Measurements from ENCODE around the gene VPS35.

The VPS35 gene

GRCh38 chr16:46688654-46689364 lies at the start of gene VPS35:
Gene VPS35, minus strand, starts transcription at chr16:46689178. Its CDS starts 45 bp downstream, at chr16:46689133.
- peak; percentile 100 for DNase-seq (ENCODE audit: low read depth, low spot score)

- no peak for DNase-seq (ENCODE audit: low read depth, low spot score)
These were observed 48.7 kb upstream of the VPS35 start for GRCh38 chr16:46737621-46738214.

GRCh38 chr16:46736695-46737094 lies 47.7 kb upstream of the VPS35 start:
- no peak for DNase-seq (ENCODE audit: low read depth, low spot score)

- DNase-seq (ENCODE audit: low read depth, low spot score), result no peak
These were observed 44.4 kb upstream of the VPS35 start for GRCh38 chr16:46733319-46733830.

GRCh38 chr16:46732561-46732960 lies 43.6 kb upstream of the VPS35 start:
- no peak for DNase-seq (ENCODE audit: low read depth, low spot score)

DNA sequence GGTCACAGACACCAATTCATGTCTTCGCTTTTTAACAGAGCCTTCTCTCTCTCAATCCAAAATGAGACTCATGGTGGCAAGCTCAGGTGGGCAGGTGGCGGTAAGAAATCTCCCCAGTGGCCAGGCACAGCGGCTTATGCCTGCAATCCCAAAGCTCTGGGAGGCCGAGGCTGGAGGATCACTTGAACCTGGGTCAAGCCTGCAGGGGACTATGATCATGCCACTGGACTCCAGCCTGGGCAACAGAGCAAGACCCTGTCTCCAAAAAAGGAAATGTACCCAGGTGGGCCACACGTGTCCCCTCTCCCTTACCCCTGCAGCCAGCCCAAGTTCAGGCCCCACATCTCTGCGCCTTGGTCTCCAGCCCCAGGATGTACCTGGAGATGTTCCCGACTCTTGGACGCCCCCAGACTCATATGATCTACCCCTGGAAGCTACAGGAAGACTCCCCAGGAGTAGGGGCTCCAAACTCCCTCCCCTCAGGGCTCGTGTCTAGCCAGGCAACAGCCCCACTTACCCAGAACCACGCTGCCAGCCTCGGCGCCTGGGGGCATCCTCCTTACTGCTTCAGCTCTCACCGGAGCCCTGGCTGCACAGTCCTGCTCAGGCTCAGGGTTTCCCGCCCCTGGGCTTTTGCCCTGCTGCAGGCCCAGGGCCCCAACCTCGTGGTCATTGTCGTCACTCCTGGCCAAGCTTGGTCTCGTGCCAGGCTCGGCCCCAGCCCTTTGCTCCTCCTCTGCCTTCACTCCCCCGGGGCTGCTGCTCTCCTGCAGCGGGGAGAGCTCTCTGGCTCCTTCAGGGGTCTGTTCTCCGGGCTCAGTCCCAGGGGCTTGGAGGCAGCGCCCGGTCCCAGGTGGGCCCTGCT lies 42.9 kb upstream of the VPS35 start:
- DNase-seq (ENCODE audit: low read depth, low spot score), result no peak

DNA sequence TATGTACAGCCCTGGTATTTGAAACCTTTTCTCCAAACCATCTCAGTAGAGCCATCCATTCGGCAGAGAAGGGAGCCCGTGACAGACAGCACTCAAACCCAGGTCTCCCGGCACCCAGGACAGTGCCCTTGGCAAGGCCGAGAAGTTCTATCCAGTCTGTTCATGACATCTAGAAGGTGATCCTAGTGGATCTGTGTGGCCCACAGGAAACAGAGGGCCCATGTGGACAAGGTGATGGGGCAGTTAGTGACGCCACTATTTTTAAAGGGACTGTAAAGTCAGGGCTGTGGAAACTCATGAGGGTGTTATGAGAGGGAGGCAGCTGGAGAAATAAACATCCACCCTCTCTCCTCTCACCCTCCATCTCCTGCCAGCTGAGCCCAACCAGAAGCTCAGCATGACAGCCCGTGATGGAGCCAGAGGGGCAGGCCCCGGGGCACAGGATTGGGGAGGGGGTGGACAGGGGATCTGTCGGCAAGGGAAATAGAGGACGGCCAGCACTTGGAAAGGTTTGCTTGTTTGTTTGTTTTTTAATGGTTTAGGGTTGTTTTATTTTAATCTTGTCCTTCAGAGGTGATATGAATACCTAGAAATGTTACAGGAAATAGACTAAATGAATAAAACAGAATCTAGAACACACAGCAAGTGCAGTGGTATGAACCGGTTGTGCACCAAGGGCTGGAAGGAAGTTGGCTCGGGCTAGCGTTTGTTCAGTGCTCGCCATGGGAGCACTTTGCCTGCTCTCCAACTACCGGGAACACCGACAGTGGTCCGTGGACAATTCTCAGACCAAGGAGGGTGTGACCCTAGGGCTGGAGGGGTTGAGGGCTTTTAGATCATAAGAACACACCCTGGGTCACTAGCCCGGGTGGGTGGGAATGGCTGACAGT lies 42.1 kb upstream of the VPS35 start:
- no peak for DNase-seq (ENCODE audit: low read depth, low spot score)

DNA sequence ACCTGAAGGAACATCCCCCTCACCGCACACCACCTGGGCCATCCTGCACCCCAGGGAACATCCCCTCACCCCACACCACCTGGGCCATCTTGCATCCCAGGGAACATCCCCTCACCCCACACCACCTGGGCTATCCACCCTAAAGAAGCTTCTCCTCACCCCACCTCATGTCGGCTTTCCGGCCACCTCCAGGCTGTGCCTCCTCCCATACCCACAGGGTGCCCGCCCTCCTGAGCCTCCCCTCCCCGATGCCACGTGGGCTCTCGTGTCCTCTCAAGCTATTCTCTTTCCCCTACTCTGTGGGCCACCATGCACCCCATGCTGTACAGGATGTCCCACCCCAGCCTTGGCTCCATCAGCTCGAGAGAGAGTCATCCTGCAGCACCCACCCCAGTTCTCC lies 41.1 kb upstream of the VPS35 start:
- DNase-seq (ENCODE audit: low read depth, low spot score), result no peak

- no peak for DNase-seq (ENCODE audit: low read depth, low spot score)
These were observed 40.5 kb upstream of the VPS35 start for GRCh38 chr16:46729326-46729995.

DNA sequence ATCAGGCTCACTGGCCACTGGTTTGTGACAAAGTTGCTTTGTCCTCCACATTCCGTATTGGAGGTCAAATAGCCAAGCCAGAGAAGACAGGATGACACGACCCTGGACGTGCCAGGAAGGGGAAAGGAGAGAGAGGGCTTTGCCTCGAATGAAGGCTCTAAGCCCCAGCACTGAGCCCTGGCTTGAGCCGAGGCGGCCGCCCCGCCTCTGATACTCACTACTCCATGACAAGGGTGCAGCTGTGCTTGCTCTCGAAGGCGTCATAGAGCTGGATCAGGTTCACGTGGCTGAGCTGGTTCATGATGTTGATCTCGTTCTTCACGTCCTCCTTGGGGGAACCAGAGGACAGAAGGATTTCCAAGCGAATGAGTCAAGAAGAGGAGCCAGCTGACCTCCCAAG lies 39.8 kb upstream of the VPS35 start:
- no peak for DNase-seq (ENCODE audit: low read depth, low spot score)

- no peak for DNase-seq (ENCODE audit: low read depth, low spot score)
These were observed 38.7 kb upstream of the VPS35 start for GRCh38 chr16:46727630-46728029.

- no peak for DNase-seq (ENCODE audit: low read depth, low spot score)
These were observed 38.2 kb upstream of the VPS35 start for GRCh38 chr16:46727184-46727583.

- no peak for DNase-seq (ENCODE audit: low read depth, low spot score)
These were observed 32.9 kb upstream of the VPS35 start for GRCh38 chr16:46721885-46722284.

DNA sequence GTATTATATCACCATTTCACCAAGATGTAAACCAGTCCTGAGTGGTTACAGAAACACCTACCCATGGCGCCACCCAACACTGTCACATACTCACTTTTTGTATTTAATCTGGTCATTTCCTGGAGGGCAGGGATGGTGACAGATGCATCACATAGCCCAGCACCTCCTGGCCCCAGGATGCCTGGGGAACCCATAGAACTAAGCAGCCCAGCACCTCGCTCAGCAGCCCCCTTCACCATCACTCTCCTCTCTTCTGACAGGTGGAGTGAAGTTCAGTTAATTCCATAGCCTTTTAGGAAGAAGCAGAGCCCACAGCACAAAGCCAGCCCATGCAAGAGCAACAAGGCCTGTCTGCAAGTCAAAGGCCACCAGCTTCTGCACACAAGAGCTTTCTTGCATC lies 31.6 kb upstream of the VPS35 start:
- no peak for DNase-seq (ENCODE audit: low read depth, low spot score)

GRCh38 chr16:46719528-46719927 lies 30.6 kb upstream of the VPS35 start:
- DNase-seq (ENCODE audit: low read depth, low spot score), result no peak

GRCh38 chr16:46718214-46718613 lies 29.2 kb upstream of the VPS35 start:
- no peak for DNase-seq (ENCODE audit: low read depth, low spot score)

DNA sequence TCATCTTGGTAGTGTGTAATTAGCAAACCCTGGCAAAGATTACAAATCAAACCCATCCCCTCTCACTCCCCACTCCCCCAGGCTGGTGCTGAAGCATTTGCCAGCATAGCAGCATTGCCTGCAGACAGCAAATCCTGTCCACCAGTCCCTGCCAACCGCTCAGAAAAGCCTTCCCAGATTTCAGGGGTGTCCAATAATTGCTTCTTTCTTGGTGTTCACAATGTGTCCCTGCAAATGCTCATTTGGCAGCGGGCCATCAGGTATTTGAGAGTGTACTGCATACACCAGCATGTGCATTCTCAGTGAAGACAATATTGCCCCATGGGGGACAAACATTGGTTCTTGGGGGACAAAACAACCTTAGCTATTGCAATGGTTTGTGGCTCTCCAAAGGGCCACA lies 28.7 kb upstream of the VPS35 start:
- DNase-seq (ENCODE audit: low read depth, low spot score), result no peak

GRCh38 chr16:46715769-46716305 lies 26.9 kb upstream of the VPS35 start:
- DNase-seq (ENCODE audit: low read depth, low spot score), result no peak

DNA sequence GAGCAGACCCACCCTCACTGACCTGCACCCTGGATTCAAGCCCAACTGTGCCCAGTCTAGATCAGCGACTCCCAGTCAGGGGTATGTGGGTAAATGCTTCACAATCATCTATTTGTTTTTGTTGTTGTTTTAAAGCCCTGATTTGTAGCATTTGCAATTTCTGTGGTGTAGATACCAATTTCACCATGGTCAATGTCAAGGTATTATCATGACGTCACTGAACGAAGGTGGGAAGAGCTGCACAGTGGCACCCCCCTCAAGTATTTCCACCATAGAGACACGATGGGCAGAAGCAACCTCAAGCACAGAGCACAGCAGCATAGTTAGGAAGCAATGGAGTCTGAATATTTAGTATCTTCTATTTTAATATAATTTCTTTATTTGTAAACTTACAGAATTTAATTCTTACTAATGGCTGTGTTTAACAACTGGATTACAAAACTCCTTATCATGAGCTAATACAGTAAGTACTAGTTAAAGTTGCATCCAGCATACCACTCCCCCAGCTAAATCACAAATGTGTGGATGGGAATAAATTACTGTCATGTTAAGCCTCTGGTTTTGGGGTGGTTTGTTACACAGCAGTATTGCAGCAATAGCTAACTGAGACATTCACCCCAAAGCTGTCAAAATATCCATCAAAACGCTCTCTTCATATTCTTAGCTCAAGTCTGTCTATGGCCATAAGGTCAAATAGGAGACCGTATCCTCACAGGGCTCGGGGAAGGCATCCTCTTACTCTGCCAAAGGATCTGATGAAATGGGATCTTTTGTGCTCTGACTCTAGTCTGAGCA lies 26.0 kb upstream of the VPS35 start:
- DNase-seq (ENCODE audit: low read depth, low spot score), result no peak

DNA sequence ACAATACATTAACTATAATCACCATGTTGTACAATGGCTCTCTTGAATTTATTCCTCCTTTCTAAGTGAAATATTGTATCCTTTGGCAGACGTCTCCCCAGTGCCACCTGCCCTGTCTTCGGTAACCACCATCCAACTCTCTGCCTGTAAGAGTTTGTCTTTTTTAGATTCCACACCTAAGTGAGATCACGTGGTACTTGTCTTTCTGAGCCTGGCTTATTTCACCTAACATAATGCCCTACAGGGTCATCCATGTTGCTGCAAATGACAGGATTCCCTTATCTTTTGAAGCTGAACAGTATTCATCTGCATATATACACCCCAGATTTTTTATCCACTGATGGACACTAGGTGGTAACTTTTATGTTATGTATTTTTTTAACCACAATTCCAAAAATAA lies 24.7 kb upstream of the VPS35 start:
- DNase-seq (ENCODE audit: low read depth, low spot score), result no peak

Measured in activated naive CD8-positive, alpha-beta T cell treated with anti-CD3 and anti-CD28 coated beads, Interleukin-2, amount 50 U/mL, for 16 hours (primary cell).